WTC11 (cell line): Measurements from ENCODE around the gene AAGAB.

ENCODE experiments used
- CREB1 ChIP-seq: sonication (generic); formaldehyde crosslinking; IDR thresholded peaks from 2 replicates; pipeline ENCODE4 v1.8.0; 2023; ENCODE audit warnings: mild to moderate bottlenecking, missing genetic modification reagents
- FOXK1 ChIP-seq: sonication (generic); formaldehyde crosslinking; IDR thresholded peaks from 2 replicates; pipeline ENCODE4 v1.8.0; 2022; ENCODE audit warnings: mild to moderate bottlenecking, moderate library complexity, missing genetic modification reagents
- HMGXB4 ChIP-seq: sonication (generic); formaldehyde crosslinking; IDR thresholded peaks from 2 replicates; pipeline ENCODE4 v1.8.1; 2023; ENCODE audit warnings: mild to moderate bottlenecking, moderate library complexity, missing genetic modification reagents
- KAT7 ChIP-seq: sonication (generic); formaldehyde crosslinking; IDR thresholded peaks from 2 replicates; pipeline ENCODE4 v1.8.1; 2023; ENCODE audit warnings: missing genetic modification reagents, mild to moderate bottlenecking, borderline replicate concordance
- NR3C1 ChIP-seq: sonication (generic); formaldehyde crosslinking; conservative IDR thresholded peaks from 2 replicates; pipeline ENCODE4 v1.8.1; 2023; ENCODE audit warnings: low read depth, mild to moderate bottlenecking, missing genetic modification reagents
- SMAD3 ChIP-seq: sonication (generic); formaldehyde crosslinking; IDR thresholded peaks from 2 replicates; pipeline ENCODE4 v1.8.0; 2022; ENCODE audit warnings: missing genetic modification reagents, mild to moderate bottlenecking, borderline replicate concordance
- SP1 ChIP-seq: sonication (generic); formaldehyde crosslinking; conservative IDR thresholded peaks from 2 replicates; pipeline ENCODE4 v1.8.1; 2022; ENCODE audit warnings: missing genetic modification reagents
- TF ChIP-seq, protein P1 (sequence below): sonication (generic); formaldehyde crosslinking; conservative IDR thresholded peaks from 2 replicates; pipeline ENCODE4 v1.8.1; 2022; ENCODE audit warnings: mild to moderate bottlenecking, missing genetic modification reagents
- TF ChIP-seq, protein P2 (sequence below): fragments of 200-600 bp; IDR thresholded peaks from 2 replicates; pipeline ENCODE4 v1.8.0; 2022; ENCODE audit warnings: antibody characterized with exemption

DNA sequence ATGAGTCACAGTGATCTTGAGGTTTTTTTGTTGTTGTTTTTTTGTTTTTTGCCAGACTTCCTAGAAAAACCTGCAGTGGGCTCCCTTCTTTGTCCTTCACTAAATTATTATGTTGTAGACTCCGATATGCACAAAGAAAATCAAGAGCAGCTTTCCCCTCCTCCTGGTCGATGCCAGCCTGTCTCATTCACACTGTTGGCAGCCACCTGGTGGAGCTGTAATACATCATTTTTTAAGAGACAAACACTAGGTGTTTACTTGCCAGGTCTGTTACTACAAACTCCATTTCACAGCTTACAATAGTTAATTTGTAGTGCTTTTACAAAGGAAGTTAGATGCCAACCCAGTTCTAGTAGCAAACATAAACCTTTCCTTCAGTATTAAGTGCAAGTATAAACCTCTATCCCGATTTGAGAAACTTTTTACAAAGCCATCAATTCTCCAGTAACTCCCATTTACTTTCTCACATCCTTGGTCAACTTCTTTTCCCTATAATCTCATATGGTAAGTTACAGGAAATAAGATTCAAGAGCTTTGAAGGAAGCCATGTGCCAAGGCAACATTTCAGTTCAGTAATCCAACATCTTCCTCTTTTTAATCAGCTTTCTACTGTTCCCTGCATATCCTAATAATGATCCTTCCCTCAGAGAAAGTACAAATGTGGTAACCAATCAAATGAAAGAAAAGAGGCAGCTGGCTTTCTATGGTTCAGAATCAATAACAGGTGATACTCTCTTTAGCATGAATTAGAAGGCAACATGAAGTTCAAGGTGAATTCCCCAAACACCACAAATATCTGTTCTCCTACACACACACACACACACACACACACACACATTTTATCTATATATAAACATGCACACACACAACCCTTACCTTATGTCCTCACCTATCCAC lies 14.0 kb downstream of the AAGAB start:
- TF ChIP-seq KAT7 (CRISPR knock-in tag) (no peak), FOXK1 (CRISPR knock-in tag) (no peak), HMGXB4 (CRISPR knock-in tag) (no peak), SMAD3 (CRISPR knock-in tag) (no peak), SP1 (CRISPR knock-in tag) (no peak), CREB1 (no peak), NR3C1 (no peak)
- TF ChIP-seq, protein P1, sequence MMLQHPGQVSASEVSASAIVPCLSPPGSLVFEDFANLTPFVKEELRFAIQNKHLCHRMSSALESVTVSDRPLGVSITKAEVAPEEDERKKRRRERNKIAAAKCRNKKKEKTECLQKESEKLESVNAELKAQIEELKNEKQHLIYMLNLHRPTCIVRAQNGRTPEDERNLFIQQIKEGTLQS (CRISPR knock-in tag) = no peak
- TF ChIP-seq, protein P2, sequence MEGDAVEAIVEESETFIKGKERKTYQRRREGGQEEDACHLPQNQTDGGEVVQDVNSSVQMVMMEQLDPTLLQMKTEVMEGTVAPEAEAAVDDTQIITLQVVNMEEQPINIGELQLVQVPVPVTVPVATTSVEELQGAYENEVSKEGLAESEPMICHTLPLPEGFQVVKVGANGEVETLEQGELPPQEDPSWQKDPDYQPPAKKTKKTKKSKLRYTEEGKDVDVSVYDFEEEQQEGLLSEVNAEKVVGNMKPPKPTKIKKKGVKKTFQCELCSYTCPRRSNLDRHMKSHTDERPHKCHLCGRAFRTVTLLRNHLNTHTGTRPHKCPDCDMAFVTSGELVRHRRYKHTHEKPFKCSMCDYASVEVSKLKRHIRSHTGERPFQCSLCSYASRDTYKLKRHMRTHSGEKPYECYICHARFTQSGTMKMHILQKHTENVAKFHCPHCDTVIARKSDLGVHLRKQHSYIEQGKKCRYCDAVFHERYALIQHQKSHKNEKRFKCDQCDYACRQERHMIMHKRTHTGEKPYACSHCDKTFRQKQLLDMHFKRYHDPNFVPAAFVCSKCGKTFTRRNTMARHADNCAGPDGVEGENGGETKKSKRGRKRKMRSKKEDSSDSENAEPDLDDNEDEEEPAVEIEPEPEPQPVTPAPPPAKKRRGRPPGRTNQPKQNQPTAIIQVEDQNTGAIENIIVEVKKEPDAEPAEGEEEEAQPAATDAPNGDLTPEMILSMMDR = no peak
